ENCODE results near the gene SLC18B1. TPM values are rescaled to one million over a fixed set of nuclear protein-coding genes. Genes with fewer than 3 reads are reported as not detected.

The SLC18B1 gene
- total and polyA plus RNA-seq, 2 of the 8 experiments (the other 6 are each of a cell fraction or from before 2014, with no cell fraction given) = 17.2 to 23.4 TPM

GRCh38 chr6:132728616-132729015 lies 69.8 kb downstream of the SLC18B1 start:
- H3K14ac ChIP-seq (ENCODE audit: insufficient read length) = no peak overlapping the region
- H3K9me3 ChIP-seq (ENCODE audit: insufficient read depth in 2 of 2, low read depth in 1 of 2, low read length in 1 of 2) = no peaks in the 10 kb centered on the region
- H2AK5ac ChIP-seq (ENCODE audit: low read depth, low read length) = no peak overlapping the region
- no peak for FAIRE-seq
- DNase-seq (ENCODE audit: low read depth in 1 of 2, low spot score in 2 of 2) = no peak
- ChIA-PET CTCF (ENCODE audit: partially characterized antibody) (interaction anchor here (0.8 to 4.5 kb wide), 26 partner anchors 8 to 448 kb away, joined by 3 to 38 read pairs (median 4); partner anchors contain the start of gene VNN1), POLR2A (ENCODE audit: partially characterized antibody) (interaction anchor here (1.0 kb wide), 1 partner anchor 85 kb away, joined by 3 read pairs; the partner anchor contains the start of gene RPS12)
- no peaks in the 10 kb centered on the region for H3K79me2 ChIP-seq (ENCODE audit: control insufficient read depth in 1 of 2, insufficient read depth in 2 of 2, low read length in 2 of 2)
- no peak overlapping the region for H3K4me3 ChIP-seq (ENCODE audit: extremely low read depth in 1 of 4, insufficient read depth in 2 of 4, low read depth in 3 of 4, low read length in 4 of 4)
- no peaks in the 10 kb centered on the region for H3K27me3 ChIP-seq (replicated peaks in 1 of 4; ENCODE audit: control insufficient read depth in 3 of 4, extremely low read depth in 1 of 4, insufficient read depth in 3 of 4, low read length in 3 of 4)
- no peak overlapping the region for H2BK12ac ChIP-seq (ENCODE audit: low read depth, low read length)
- H3K27ac ChIP-seq (ENCODE audit: low read depth, low read length) = no peak overlapping the region
- H3K23me2 ChIP-seq (ENCODE audit: low read depth, low read length) = no peaks in the 10 kb centered on the region
- H3K79me1 ChIP-seq (ENCODE audit: low read depth, low read length) = no peaks in the 10 kb centered on the region
- H4K20me1 ChIP-seq (replicated peaks in 1 of 2; ENCODE audit: control insufficient read depth in 1 of 2, insufficient read depth in 2 of 2, low read length in 2 of 2) = no peaks in the 10 kb centered on the region
- H4K8ac ChIP-seq (ENCODE audit: extremely low read depth, insufficient read depth, low read length) = no peak overlapping the region
- no peak overlapping the region for H2BK15ac ChIP-seq (ENCODE audit: low read length)
- no peak overlapping the region for H4K5ac ChIP-seq (ENCODE audit: insufficient read length, low read depth, low read length)
- H2BK5ac ChIP-seq (ENCODE audit: low read depth, low read length) = no peak overlapping the region
- H3K4ac ChIP-seq (replicated peaks; ENCODE audit: insufficient read length, low read depth, low read length) = no peak overlapping the region
- H2AFZ ChIP-seq (ENCODE audit: low read length) = no peak overlapping the region
- no peak overlapping the region for H3K23ac ChIP-seq (ENCODE audit: insufficient read length)
- H3K4me2 ChIP-seq (ENCODE audit: insufficient read depth in 1 of 2, low read depth in 2 of 2, low read length in 2 of 2) = no peak overlapping the region
- no peak overlapping the region for H3K56ac ChIP-seq (replicated peaks; ENCODE audit: insufficient read length, low read depth, low read length)
- no peaks in the 10 kb centered on the region for H3K4me1 ChIP-seq (replicated peaks in 1 of 4; ENCODE audit: control insufficient read depth in 3 of 4, insufficient read depth in 4 of 4, low read length in 3 of 4)
- H3K9ac ChIP-seq (replicated peaks in 1 of 4; ENCODE audit: extremely low read depth in 1 of 4, low read depth in 3 of 4, low read length in 3 of 4) = no peak overlapping the region
- H3K18ac ChIP-seq (ENCODE audit: extremely low read depth, low read length) = no peak overlapping the region
- WGBS, 2 experiments (ENCODE audit: extremely low coverage in 1 of 2, insufficient coverage in 1 of 2, insufficient read length in 1 of 2, insufficient replicate concordance in 2 of 2, low coverage in 1 of 2, low lambda C conversion rate in 2 of 2, missing lambda C conversion rate in 1 of 2) = 72% methylated on average over 4 of the region's 4 CpGs; no CpG with 5 or more reads in 1 of the 2 experiments
- H4K91ac ChIP-seq (replicated peaks; ENCODE audit: insufficient read length, low read length) = no peak overlapping the region
- H3K36me3 ChIP-seq (ENCODE audit: control insufficient read depth in 2 of 4, insufficient read depth in 4 of 4, low read length in 3 of 4) = no peaks in the 10 kb centered on the region
- H2BK20ac ChIP-seq (ENCODE audit: low read length) = no peak overlapping the region
- no peak overlapping the region for H2BK120ac ChIP-seq (replicated peaks; ENCODE audit: low read depth, low read length)
- TF ChIP-seq, protein P1, sequence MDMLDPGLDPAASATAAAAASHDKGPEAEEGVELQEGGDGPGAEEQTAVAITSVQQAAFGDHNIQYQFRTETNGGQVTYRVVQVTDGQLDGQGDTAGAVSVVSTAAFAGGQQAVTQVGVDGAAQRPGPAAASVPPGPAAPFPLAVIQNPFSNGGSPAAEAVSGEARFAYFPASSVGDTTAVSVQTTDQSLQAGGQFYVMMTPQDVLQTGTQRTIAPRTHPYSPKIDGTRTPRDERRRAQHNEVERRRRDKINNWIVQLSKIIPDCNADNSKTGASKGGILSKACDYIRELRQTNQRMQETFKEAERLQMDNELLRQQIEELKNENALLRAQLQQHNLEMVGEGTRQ (IDR thresholded peaks at IDR 0.05; ENCODE audit: low read length) = no peak
- TF ChIP-seq EZH2 (IDR thresholded peaks at IDR 0.05; ENCODE audit: low read depth, low read length, severe bottlenecking) (no peak), RAD21 (IDR thresholded peaks at IDR 0.05 in 1 of 2, conservative IDR thresholded peaks at IDR 0.05 in 1 of 2; ENCODE audit: low read depth in 2 of 2, low read length in 2 of 2) (peak; percentile 32 to 46; a peak in 2 of 4 replicates), JUND (IDR thresholded peaks at IDR 0.05; ENCODE audit: low read length) (no peak), CREB1 (IDR thresholded peaks at IDR 0.05) (no peak), SP4 (IDR thresholded peaks at IDR 0.05; ENCODE audit: low read length) (no peak), RXRA (IDR thresholded peaks at IDR 0.05; ENCODE audit: insufficient read depth, low read depth, low read length) (no peak), CBX5 (IDR thresholded peaks at IDR 0.05; ENCODE audit: low read depth, low read length) (no peak), MAX (IDR thresholded peaks at IDR 0.05) (no peak)
- TF ChIP-seq, protein P2, sequence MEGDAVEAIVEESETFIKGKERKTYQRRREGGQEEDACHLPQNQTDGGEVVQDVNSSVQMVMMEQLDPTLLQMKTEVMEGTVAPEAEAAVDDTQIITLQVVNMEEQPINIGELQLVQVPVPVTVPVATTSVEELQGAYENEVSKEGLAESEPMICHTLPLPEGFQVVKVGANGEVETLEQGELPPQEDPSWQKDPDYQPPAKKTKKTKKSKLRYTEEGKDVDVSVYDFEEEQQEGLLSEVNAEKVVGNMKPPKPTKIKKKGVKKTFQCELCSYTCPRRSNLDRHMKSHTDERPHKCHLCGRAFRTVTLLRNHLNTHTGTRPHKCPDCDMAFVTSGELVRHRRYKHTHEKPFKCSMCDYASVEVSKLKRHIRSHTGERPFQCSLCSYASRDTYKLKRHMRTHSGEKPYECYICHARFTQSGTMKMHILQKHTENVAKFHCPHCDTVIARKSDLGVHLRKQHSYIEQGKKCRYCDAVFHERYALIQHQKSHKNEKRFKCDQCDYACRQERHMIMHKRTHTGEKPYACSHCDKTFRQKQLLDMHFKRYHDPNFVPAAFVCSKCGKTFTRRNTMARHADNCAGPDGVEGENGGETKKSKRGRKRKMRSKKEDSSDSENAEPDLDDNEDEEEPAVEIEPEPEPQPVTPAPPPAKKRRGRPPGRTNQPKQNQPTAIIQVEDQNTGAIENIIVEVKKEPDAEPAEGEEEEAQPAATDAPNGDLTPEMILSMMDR (IDR thresholded peaks at IDR 0.05; ENCODE audit: control extremely low read depth in 1 of 3, insufficient read depth in 1 of 3, low read depth in 1 of 3, low read length in 3 of 3) = peak; percentile 16 to 67 (median 43)

Data from H1 (cell line).